ENCODE data around the gene SRRM1. TPM values are rescaled to one million over a fixed set of nuclear protein-coding genes. Genes with fewer than 3 reads are reported as not detected.
A peak's percentile ranks its signal among the peaks of the same experiment; 100 is the strongest.
"Not testable (repeated sequence)": the region's sequence is repeated elsewhere in the genome, so short reads cannot be mapped to it uniquely, and the experiment has no call there.

Gene SRRM1
- total RNA-seq, 1 donor from 2014 or later: 18.1 TPM

GRCh38 chr1:24717887-24718650 is 75.0 kb downstream of the SRRM1 start:
- no peak for DNase-seq (ENCODE audit: low read depth in 2 of 2)

- peak; percentile 97 to 99 for DNase-seq (ENCODE audit: low read depth in 2 of 2)
Measured at GRCh38 chr1:24720152-24720551, 77.0 kb downstream of the SRRM1 start.

GRCh38 chr1:24721533-24721932 is 78.4 kb downstream of the SRRM1 start:
- no peak for DNase-seq (ENCODE audit: low read depth in 2 of 2)

GRCh38 chr1:24722073-24723035 is 79.3 kb downstream of the SRRM1 start:
- DNase-seq (ENCODE audit: low read depth in 2 of 2): not testable (repeated sequence)

Other genes with a start within 250 kb of the SRRM1 start
- gene STPG1, start 229.5 kb upstream of the SRRM1 start, total RNA-seq: 2.0 and 2.2 TPM in 2 replicates
- gene NIPAL3, start 227.5 kb upstream of the SRRM1 start, total RNA-seq: 12.4 and 18.5 TPM in 2 replicates
- gene RCAN3, start 140.5 kb upstream of the SRRM1 start, total RNA-seq: 1.4 and 1.7 TPM in 2 replicates
- gene NCMAP, start 87.2 kb upstream of the SRRM1 start, total RNA-seq: not detected in 2 replicates
- gene CLIC4, start 102.1 kb downstream of the SRRM1 start, total RNA-seq: 122 and 151 TPM in 2 replicates